DMS79 (cell line): ENCODE results near the gene GDPD5.

Source experiments
- DNase-seq: peaks from one replicate; lab custom pipeline; 2025; lab: John Stamatoyannopoulos, UW

Gene GDPD5

GRCh38 chr11:75510723-75511019 is 15.1 kb downstream of the GDPD5 start:
- DNase-seq = no peak

- no peak for DNase-seq
Measured at GRCh38 chr11:75510004-75510722, 15.6 kb downstream of the GDPD5 start.

- no peak for DNase-seq
Measured at GRCh38 chr11:75509020-75509720, 16.6 kb downstream of the GDPD5 start.

GRCh38 chr11:75508051-75508561 is 17.6 kb downstream of the GDPD5 start:
- DNase-seq = no peak

- no peak for DNase-seq
Measured at GRCh38 chr11:75507571-75507970, 18.2 kb downstream of the GDPD5 start.

- no peak for DNase-seq
Measured at GRCh38 chr11:75506827-75507226, 18.9 kb downstream of the GDPD5 start.

- no peak for DNase-seq
Measured at GRCh38 chr11:75505916-75506692, 19.6 kb downstream of the GDPD5 start.

- DNase-seq = no peak
Measured at GRCh38 chr11:75504501-75504900, 21.2 kb downstream of the GDPD5 start.

- no peak for DNase-seq
Measured at GRCh38 chr11:75503531-75504099, 22.1 kb downstream of the GDPD5 start.

- no peak for DNase-seq
Measured at GRCh38 chr11:75502138-75502537, 23.6 kb downstream of the GDPD5 start.

GRCh38 chr11:75500742-75501141 is 25.0 kb downstream of the GDPD5 start:
- no peak for DNase-seq

- DNase-seq = no peak
Measured at GRCh38 chr11:75499423-75500190, 26.1 kb downstream of the GDPD5 start.

GRCh38 chr11:75498556-75499255 is 27.0 kb downstream of the GDPD5 start:
- DNase-seq = no peak

- no peak for DNase-seq
Measured at GRCh38 chr11:75497788-75498409, 27.8 kb downstream of the GDPD5 start.

- DNase-seq = no peak
Measured at GRCh38 chr11:75496305-75496752, 29.4 kb downstream of the GDPD5 start.

GRCh38 chr11:75495749-75496304 is 29.9 kb downstream of the GDPD5 start:
- DNase-seq = no peak

- DNase-seq = no peak
Measured at GRCh38 chr11:75493626-75494025, 32.1 kb downstream of the GDPD5 start.

- no peak for DNase-seq
Measured at GRCh38 chr11:75492181-75492820, 33.4 kb downstream of the GDPD5 start.

GRCh38 chr11:75491465-75491864 is 34.3 kb downstream of the GDPD5 start:
- no peak for DNase-seq
